Measurements from ENCODE around the gene RRAS2. TPM values are rescaled to one million over a fixed set of nuclear protein-coding genes. Genes with fewer than 3 reads are reported as not detected.

Gene RRAS2
- total and polyA plus RNA-seq, 4 donors: 21.2 to 73.5 (median 35.0) TPM

- Histone ChIP-seq H3K27ac (ENCODE audit: low read depth in 1 of 2, low read length in 1 of 2) (no peak overlapping the region), H3K4me1 (ENCODE audit: control insufficient read depth in 5 of 5, insufficient read depth in 5 of 5, low read length in 5 of 5) (no peaks in the 10 kb centered on the region), H3K9ac (ENCODE audit: insufficient read depth in 1 of 2, low read length in 2 of 2) (no peak overlapping the region), H3K27me3 (ENCODE audit: control insufficient read depth in 3 of 3, insufficient read depth in 3 of 3, low read length in 2 of 3) (no peaks in the 10 kb centered on the region), H3K4me3 (no peak overlapping the region), H3K36me3 (ENCODE audit: control insufficient read depth in 4 of 4, insufficient read depth in 4 of 4, low read length in 4 of 4) (no peaks in the 10 kb centered on the region), H3K9me3 (ENCODE audit: control insufficient read depth in 4 of 4, insufficient read depth in 3 of 4, low read length in 3 of 4) (no peaks in the 10 kb centered on the region)
- no peak for TF ChIP-seq CTCF (IDR thresholded peaks at IDR 0.05; ENCODE audit: control extremely low read depth, extremely low read depth)
- 96% methylated on average over 3 of the region's 3 CpGs for WGBS, 2 donors
- DNase-seq: no peak
- no peak for ATAC-seq (ENCODE audit: insufficient read depth, low FRiP score)
These were observed 8.2 kb downstream of the RRAS2 start for GRCh38 chr11:14350716-14351238.

- H3K9me3 ChIP-seq (ENCODE audit: control insufficient read depth in 4 of 4, insufficient read depth in 3 of 4, low read length in 3 of 4): no peaks in the 10 kb centered on the region
- WGBS, 2 donors: 84 to 95% methylated on average over 2 of the region's 2 CpGs
- H3K27ac ChIP-seq (ENCODE audit: low read depth in 1 of 2, low read length in 1 of 2): no peak overlapping the region
These were observed 8.8 kb downstream of the RRAS2 start for GRCh38 chr11:14350215-14350614.

GRCh38 chr11:14347991-14348390 lies 11.0 kb downstream of the RRAS2 start:
- WGBS, 2 donors: 83% methylated on average over 1 of the region's 1 CpG

More at GRCh38 chr11:14350215-14350614, 8.8 kb downstream of the RRAS2 start:
- no peak overlapping the region for H3K4me3 ChIP-seq
- DNase-seq (no peak), ATAC-seq (ENCODE audit: insufficient read depth, low FRiP score) (no peak)
- no peak for TF ChIP-seq CTCF (IDR thresholded peaks at IDR 0.05; ENCODE audit: control extremely low read depth, extremely low read depth)
- H3K9ac ChIP-seq (ENCODE audit: insufficient read depth in 1 of 2, low read length in 2 of 2): no peak overlapping the region
- no peaks in the 10 kb centered on the region for H3K4me1 ChIP-seq (ENCODE audit: control insufficient read depth in 5 of 5, insufficient read depth in 5 of 5, low read length in 5 of 5)
- no peaks in the 10 kb centered on the region for H3K36me3 ChIP-seq (ENCODE audit: control insufficient read depth in 4 of 4, insufficient read depth in 4 of 4, low read length in 4 of 4)
- H3K27me3 ChIP-seq (ENCODE audit: control insufficient read depth in 3 of 3, insufficient read depth in 3 of 3, low read length in 2 of 3): no peaks in the 10 kb centered on the region

More at GRCh38 chr11:14347991-14348390, 11.0 kb downstream of the RRAS2 start:
- no peak for TF ChIP-seq CTCF (IDR thresholded peaks at IDR 0.05; ENCODE audit: control extremely low read depth, extremely low read depth)
- H3K9ac ChIP-seq (ENCODE audit: insufficient read depth in 1 of 2, low read length in 2 of 2): no peak overlapping the region
- ATAC-seq (ENCODE audit: insufficient read depth, low FRiP score): no peak
- no peak overlapping the region for H3K27ac ChIP-seq (ENCODE audit: low read depth in 1 of 2, low read length in 1 of 2)
- no peak for DNase-seq
- H3K4me3 ChIP-seq: no peak overlapping the region
- no peaks in the 10 kb centered on the region for H3K9me3 ChIP-seq (ENCODE audit: control insufficient read depth in 4 of 4, insufficient read depth in 3 of 4, low read length in 3 of 4)
- H3K27me3 ChIP-seq (ENCODE audit: control insufficient read depth in 3 of 3, insufficient read depth in 3 of 3, low read length in 2 of 3): no peaks in the 10 kb centered on the region
- no peaks in the 10 kb centered on the region for H3K36me3 ChIP-seq (ENCODE audit: control insufficient read depth in 4 of 4, insufficient read depth in 4 of 4, low read length in 4 of 4)
- H3K4me1 ChIP-seq (ENCODE audit: control insufficient read depth in 5 of 5, insufficient read depth in 5 of 5, low read length in 5 of 5): no peaks in the 10 kb centered on the region
